Type B pancreatic cell (in vitro differentiated cells): ENCODE data around the gene DHDDS. TPM values are rescaled to one million over a fixed set of nuclear protein-coding genes. Genes with fewer than 3 reads are reported as not detected.
"Not testable (repeated sequence)": the region's sequence is repeated elsewhere in the genome, so short reads cannot be mapped to it uniquely, and the experiment has no call there.

Source experiments
- DNase-seq: peaks from one replicate; pipeline ENCODE4 v3.0.0; 2021; ENCODE audit warnings: mixed read lengths; ENCODE audit not compliant: unreplicated experiment; ENCODE audit errors: extremely low spot score
- H3K27ac Mint-ChIP-seq: 2 replicates; pipeline ENCODE4 v1.8.0; 2021; ENCODE audit warnings: mild to moderate bottlenecking, mixed read lengths
- H3K27me3 Mint-ChIP-seq: 2 replicates; pipeline ENCODE4 v1.8.0; 2021; ENCODE audit warnings: mixed read lengths
- H3K36me3 Mint-ChIP-seq: 2 replicates; pipeline ENCODE4 v1.8.0; 2021; ENCODE audit warnings: mixed read lengths
- H3K4me1 Mint-ChIP-seq: one replicate; pipeline ENCODE4 v1.8.0; 2021; ENCODE audit warnings: mixed read lengths; ENCODE audit not compliant: unreplicated experiment
- H3K4me3 Mint-ChIP-seq: 2 replicates; pipeline ENCODE4 v1.8.0; 2021; ENCODE audit warnings: mild to moderate bottlenecking, mixed read lengths
- H3K9me3 Mint-ChIP-seq: 2 replicates; pipeline ENCODE4 v1.8.0; 2021; ENCODE audit warnings: mixed read lengths
- long read RNA-seq: library from polyadenylated mRNA; unstranded; transcript quantifications from one replicate; pipeline ENCODE4 v2.0.0, GENCODE V29; 2020
- total RNA-seq: library from RNA; stranded (reverse); gene quantifications from 2 replicates; pipeline ENCODE4 v1.2.1, GENCODE V29; 2021; ENCODE audit warnings: low replicate concordance
- TF ChIP-seq, protein P1 (sequence below): fragments of 200-600 bp; sonication (generic); conservative IDR thresholded peaks from 2 replicates; pipeline ENCODE4 v1.5.0; 2021; ENCODE audit warnings: antibody characterized with exemption, mild to moderate bottlenecking

DHDDS gene, protein sequence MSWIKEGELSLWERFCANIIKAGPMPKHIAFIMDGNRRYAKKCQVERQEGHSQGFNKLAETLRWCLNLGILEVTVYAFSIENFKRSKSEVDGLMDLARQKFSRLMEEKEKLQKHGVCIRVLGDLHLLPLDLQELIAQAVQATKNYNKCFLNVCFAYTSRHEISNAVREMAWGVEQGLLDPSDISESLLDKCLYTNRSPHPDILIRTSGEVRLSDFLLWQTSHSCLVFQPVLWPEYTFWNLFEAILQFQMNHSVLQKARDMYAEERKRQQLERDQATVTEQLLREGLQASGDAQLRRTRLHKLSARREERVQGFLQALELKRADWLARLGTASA
- total RNA-seq: 46.5 and 68.6 TPM in 2 replicates
- long read RNA-seq, transcript DHDDS-201 (9 exons, 1,403 nt): major isoform, 22 of 83 reads
- long read RNA-seq, transcript DHDDS-202 (9 exons, 3,245 nt): minor isoform, 13 of 83 reads
- long read RNA-seq, partial matches to known transcripts: 14 of 83 reads
- long read RNA-seq, other reads (novel, unspliced or antisense): 26 of 83 reads

- H3K9me3 Mint-ChIP-seq: no peaks in the 10 kb centered on the region
- peak within 1 kb of the TSS; percentile 100 for H3K4me3 Mint-ChIP-seq
- TF ChIP-seq, protein P1, sequence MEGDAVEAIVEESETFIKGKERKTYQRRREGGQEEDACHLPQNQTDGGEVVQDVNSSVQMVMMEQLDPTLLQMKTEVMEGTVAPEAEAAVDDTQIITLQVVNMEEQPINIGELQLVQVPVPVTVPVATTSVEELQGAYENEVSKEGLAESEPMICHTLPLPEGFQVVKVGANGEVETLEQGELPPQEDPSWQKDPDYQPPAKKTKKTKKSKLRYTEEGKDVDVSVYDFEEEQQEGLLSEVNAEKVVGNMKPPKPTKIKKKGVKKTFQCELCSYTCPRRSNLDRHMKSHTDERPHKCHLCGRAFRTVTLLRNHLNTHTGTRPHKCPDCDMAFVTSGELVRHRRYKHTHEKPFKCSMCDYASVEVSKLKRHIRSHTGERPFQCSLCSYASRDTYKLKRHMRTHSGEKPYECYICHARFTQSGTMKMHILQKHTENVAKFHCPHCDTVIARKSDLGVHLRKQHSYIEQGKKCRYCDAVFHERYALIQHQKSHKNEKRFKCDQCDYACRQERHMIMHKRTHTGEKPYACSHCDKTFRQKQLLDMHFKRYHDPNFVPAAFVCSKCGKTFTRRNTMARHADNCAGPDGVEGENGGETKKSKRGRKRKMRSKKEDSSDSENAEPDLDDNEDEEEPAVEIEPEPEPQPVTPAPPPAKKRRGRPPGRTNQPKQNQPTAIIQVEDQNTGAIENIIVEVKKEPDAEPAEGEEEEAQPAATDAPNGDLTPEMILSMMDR: no peak
- peak; percentile 99 for DNase-seq
- peak within 1 kb of the TSS; percentile 99 for H3K27ac Mint-ChIP-seq
- no peaks in the 10 kb centered on the region for H3K27me3 Mint-ChIP-seq
- H3K36me3 Mint-ChIP-seq: peaks cover 4% of the 10 kb centered on the region
- peaks cover 12% of the 10 kb centered on the region for H3K4me1 Mint-ChIP-seq
Measured at GRCh38 chr1:26431979-26432695, at the start of gene DHDDS. Gene DHDDS, plus strand, starts transcription at chr1:26432321. Its CDS starts 625 bp downstream, at chr1:26432946.

DNA sequence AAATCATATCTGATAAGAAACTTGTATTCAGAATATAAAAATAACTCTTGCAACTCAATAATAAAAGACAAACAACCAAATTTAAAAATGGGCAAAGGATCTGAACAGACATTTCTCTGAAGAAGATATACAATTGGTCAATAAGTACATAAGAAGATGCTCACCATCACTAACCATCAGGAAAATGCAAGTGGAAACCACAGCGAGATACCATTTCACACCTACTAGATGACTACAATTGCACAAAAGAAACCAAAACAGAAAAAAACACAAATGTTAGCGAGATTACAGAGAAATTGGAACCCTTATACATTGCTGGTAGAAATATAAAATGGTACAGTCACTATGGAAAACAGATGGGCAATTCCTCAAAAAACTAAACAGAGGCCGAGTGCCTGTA lies 48.0 kb upstream of the DHDDS start:
- H3K27me3 Mint-ChIP-seq: peaks cover 4% of the 10 kb centered on the region

GRCh38 chr1:26385063-26385462 lies 47.1 kb upstream of the DHDDS start:
- H3K4me3 Mint-ChIP-seq, H3K27ac Mint-ChIP-seq, H3K36me3 Mint-ChIP-seq, H3K9me3 Mint-ChIP-seq, H3K4me1 Mint-ChIP-seq, H3K27me3 Mint-ChIP-seq, DNase-seq: not testable (repeated sequence)

More for the DNA sequence above, 48.0 kb upstream of the DHDDS start:
- TF ChIP-seq, protein P1: no peak
- Mint-ChIP-seq H3K9me3 (no peaks in the 10 kb centered on the region), H3K36me3 (no peaks in the 10 kb centered on the region), H3K4me1 (no peaks in the 10 kb centered on the region), H3K27ac (no peak overlapping the region), H3K4me3 (no peak overlapping the region)
- no peak for DNase-seq

DNA sequence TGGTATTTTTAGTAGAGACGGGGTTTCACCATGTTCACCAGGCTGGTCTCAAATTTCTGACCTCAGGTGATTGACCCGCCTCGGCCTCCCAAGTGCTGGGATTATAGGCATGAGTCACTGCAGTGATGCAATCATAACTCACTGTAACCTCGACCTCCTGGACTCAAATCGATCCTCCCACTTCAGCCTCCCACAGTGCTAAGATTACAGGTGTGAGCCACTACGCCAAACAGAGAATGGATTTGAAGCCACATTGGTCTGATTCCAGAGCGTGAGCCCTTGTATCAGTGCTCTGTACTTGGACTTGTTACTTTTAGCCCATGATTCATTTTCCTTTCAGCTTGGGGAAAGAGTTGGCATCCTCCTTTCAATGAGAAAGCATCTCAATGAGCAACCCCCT lies 44.7 kb upstream of the DHDDS start:
- H3K36me3 Mint-ChIP-seq: no peaks in the 10 kb centered on the region
- H3K4me1 Mint-ChIP-seq: peaks cover 6% of the 10 kb centered on the region
- no peaks in the 10 kb centered on the region for H3K9me3 Mint-ChIP-seq
- peaks cover 4% of the 10 kb centered on the region for H3K27me3 Mint-ChIP-seq
- TF ChIP-seq, protein P1: no peak
- no peak overlapping the region for H3K4me3 Mint-ChIP-seq
- no peak overlapping the region for H3K27ac Mint-ChIP-seq
- no peak for DNase-seq

DNA sequence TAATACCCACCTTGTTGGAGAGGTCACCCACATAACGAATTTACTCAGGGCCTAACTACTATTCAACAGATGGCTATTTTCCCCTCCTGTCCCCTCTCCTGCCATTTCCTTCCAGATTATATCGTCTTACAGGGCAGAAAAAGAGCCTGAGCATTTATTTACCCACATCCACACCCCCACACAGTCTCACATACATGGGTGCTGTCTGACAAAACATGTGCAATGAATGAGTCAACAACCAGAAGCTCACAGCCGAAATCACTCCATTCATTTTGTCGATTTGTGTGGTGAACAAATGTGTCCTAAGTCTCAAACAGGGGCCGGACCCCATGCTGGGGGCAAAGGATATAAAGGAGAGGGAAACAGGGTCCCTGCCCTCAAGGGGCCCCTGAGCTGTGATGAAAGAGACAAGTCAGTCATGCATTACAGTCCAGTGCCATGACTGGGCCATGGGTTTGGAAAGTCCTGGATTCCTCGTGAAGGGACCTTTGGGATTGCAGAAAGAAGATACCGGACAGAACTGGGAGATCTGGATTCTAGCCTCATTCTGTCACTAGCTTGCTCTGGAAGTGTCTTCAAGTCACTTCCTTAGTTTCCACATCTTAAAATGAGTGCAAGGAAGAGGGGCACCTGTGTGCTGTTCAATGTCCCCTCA lies 43.2 kb upstream of the DHDDS start:
- Mint-ChIP-seq H3K9me3 (no peaks in the 10 kb centered on the region), H3K4me3 (no peak overlapping the region), H3K36me3 (no peaks in the 10 kb centered on the region), H3K27me3 (peaks cover 4% of the 10 kb centered on the region), H3K4me1 (peaks cover 6% of the 10 kb centered on the region), H3K27ac (no peak overlapping the region)
- TF ChIP-seq, protein P1: no peak
- DNase-seq: no peak
